ENCODE results near the gene RANBP10. TPM values are rescaled to one million over a fixed set of nuclear protein-coding genes. Genes with fewer than 3 reads are reported as not detected.
"Not testable (repeated sequence)": the region's sequence is repeated elsewhere in the genome, so short reads cannot be mapped to it uniquely, and the experiment has no call there.

RANBP10 gene
- total RNA-seq, 2 donors from 2014 or later, result 14.1 to 14.5 TPM

DNA sequence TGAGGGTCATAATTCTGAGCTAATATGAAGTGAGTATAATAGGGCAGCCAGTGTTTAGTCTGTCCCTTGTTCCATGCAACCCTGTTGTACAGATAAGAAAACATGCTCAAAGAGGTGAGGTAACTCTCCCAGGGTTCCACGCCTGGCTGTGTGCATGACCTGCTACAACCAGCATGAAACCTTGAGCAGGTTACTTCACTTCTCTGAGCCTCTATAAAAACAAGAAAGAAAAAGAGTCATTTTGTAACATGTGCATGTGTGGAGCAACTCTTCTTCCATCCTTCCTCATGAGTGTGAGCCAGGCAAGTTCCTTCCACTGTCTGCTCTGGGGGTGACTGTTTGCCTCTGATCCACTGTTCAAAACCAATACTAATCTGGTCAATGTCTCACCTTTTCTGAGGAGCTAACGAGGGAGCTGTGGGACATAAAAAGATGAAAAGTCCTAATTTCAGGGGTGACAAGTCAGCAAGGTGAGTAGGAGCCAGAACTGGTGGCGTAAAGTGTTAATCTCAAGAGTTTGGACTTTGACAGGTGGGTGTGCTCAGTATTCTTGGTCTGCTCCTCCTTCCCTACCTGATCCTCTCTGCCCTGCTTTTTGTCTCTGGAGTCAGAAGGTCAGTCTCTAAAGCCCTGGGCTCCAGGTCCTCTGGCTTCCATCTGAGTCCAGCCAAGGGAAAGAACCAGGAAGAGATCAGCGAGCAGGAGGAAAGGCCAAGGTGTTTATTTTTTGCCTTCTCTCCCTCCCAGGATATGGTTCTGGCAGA lies 108.8 kb downstream of the RANBP10 start:
- H3K4me3 ChIP-seq, result no peak overlapping the region
- no peak for ATAC-seq (ENCODE audit: insufficient number of reproducible peaks, low FRiP score, low read depth)
- no peaks in the 10 kb centered on the region for H3K9me3 ChIP-seq
- H3K27ac ChIP-seq, result no peak overlapping the region
- H3K27me3 ChIP-seq (replicated peaks; ENCODE audit: insufficient read depth), result no peaks in the 10 kb centered on the region
- TF ChIP-seq, protein P1, sequence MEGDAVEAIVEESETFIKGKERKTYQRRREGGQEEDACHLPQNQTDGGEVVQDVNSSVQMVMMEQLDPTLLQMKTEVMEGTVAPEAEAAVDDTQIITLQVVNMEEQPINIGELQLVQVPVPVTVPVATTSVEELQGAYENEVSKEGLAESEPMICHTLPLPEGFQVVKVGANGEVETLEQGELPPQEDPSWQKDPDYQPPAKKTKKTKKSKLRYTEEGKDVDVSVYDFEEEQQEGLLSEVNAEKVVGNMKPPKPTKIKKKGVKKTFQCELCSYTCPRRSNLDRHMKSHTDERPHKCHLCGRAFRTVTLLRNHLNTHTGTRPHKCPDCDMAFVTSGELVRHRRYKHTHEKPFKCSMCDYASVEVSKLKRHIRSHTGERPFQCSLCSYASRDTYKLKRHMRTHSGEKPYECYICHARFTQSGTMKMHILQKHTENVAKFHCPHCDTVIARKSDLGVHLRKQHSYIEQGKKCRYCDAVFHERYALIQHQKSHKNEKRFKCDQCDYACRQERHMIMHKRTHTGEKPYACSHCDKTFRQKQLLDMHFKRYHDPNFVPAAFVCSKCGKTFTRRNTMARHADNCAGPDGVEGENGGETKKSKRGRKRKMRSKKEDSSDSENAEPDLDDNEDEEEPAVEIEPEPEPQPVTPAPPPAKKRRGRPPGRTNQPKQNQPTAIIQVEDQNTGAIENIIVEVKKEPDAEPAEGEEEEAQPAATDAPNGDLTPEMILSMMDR (IDR thresholded peaks at IDR 0.05), result no peak
- no peak for DNase-seq (ENCODE audit: low spot score)
- no peaks in the 10 kb centered on the region for H3K4me1 ChIP-seq (ENCODE audit: control insufficient read depth in 1 of 2, low read depth in 2 of 2)
- peaks cover 5% of the 10 kb centered on the region for H3K36me3 ChIP-seq

- H3K4me1 ChIP-seq (ENCODE audit: control insufficient read depth in 1 of 2, low read depth in 2 of 2), result no peaks in the 10 kb centered on the region
- H3K9me3 ChIP-seq, result no peaks in the 10 kb centered on the region
- no peak for DNase-seq (ENCODE audit: low spot score)
- no peak overlapping the region for H3K27ac ChIP-seq
- H3K4me3 ChIP-seq, result no peak overlapping the region
- TF ChIP-seq, protein P1 (IDR thresholded peaks at IDR 0.05), result no peak
- peaks cover 5% of the 10 kb centered on the region for H3K36me3 ChIP-seq
- no peak for ATAC-seq (ENCODE audit: insufficient number of reproducible peaks, low FRiP score, low read depth)
- H3K27me3 ChIP-seq (replicated peaks; ENCODE audit: insufficient read depth), result no peaks in the 10 kb centered on the region
These were observed 111.7 kb downstream of the RANBP10 start for GRCh38 chr16:67694611-67695010.

- not testable (repeated sequence) for H3K27me3 ChIP-seq (replicated peaks; ENCODE audit: insufficient read depth); H3K4me1 ChIP-seq (ENCODE audit: control insufficient read depth in 1 of 2, low read depth in 2 of 2); DNase-seq (ENCODE audit: low spot score); H3K36me3 ChIP-seq; ATAC-seq (ENCODE audit: insufficient number of reproducible peaks, low FRiP score, low read depth); H3K9me3 ChIP-seq; H3K27ac ChIP-seq; H3K4me3 ChIP-seq
These were observed 112.7 kb downstream of the RANBP10 start for GRCh38 chr16:67693517-67694285.

DNA sequence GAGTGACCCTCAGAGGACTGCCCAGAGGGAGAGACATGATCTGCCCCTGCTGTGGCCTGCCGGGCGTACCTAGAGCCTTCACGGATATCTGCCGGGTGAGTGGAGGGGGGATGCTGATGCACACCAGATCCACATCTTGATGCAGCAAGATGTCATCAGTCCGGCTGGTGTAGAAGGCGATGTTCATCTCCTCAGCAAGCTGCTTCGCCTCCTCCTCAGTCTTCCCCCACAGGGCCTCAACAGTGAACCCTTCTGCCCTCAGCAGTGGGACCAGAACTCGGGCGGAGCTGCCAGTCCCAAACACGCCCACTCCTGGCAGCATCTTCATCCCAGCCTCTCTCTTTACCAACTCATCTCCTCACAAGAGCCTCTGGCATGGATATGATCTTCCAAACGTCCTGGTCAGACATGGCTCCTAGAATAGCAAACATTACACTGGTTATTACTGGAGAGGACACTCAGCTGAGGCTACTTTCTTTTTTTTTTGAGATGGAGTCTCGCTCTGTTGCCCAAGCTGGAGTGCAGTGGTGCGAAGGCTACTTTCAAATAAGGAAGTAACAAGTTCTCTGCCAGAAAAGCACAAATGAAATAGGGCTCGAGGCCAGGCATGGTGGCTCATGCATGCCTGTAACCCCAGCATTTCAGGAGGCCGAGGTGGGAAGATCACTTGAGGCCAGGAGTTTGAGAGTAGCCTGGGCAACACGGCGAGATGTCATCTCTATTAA lies 120.8 kb downstream of the RANBP10 start:
- DNase-seq (ENCODE audit: low spot score) (no peak), ATAC-seq (ENCODE audit: insufficient number of reproducible peaks, low FRiP score, low read depth) (no peak)
- Histone ChIP-seq H3K9me3 (no peaks in the 10 kb centered on the region), H3K36me3 (peaks cover 12% of the 10 kb centered on the region), H3K4me1 (ENCODE audit: control insufficient read depth in 1 of 2, low read depth in 2 of 2) (no peaks in the 10 kb centered on the region), H3K27me3 (replicated peaks; ENCODE audit: insufficient read depth) (no peaks in the 10 kb centered on the region), H3K4me3 (no peak overlapping the region), H3K27ac (no peak overlapping the region)
- TF ChIP-seq, protein P1 (IDR thresholded peaks at IDR 0.05), result no peak

DNA sequence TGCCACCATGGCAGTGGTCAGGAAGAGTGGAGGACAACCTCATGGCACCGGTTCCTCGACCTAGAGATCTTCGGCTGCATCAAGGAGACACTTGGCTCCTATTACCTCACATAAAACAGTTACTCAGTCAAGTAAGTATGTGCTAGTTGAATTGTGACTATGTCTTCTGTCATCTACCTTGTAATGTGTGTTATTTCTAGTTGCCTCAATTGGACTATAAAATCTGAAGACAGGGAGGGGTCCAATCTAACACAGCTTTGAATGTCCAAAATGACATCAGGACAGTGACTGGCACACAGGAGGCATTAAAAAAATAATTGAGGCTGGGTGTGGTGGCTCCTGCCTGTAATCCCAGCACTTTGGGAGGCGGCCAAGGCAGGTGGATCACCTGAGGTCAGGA lies 122.6 kb downstream of the RANBP10 start:
- DNase-seq (ENCODE audit: low spot score) (no peak), ATAC-seq (ENCODE audit: insufficient number of reproducible peaks, low FRiP score, low read depth) (no peak)
- H3K27me3 ChIP-seq (replicated peaks; ENCODE audit: insufficient read depth), result no peaks in the 10 kb centered on the region
- H3K9me3 ChIP-seq, result no peaks in the 10 kb centered on the region
- H3K4me1 ChIP-seq (ENCODE audit: control insufficient read depth in 1 of 2, low read depth in 2 of 2), result no peaks in the 10 kb centered on the region
- TF ChIP-seq, protein P1 (IDR thresholded peaks at IDR 0.05), result no peak
- no peak overlapping the region for H3K4me3 ChIP-seq
- no peak overlapping the region for H3K27ac ChIP-seq
- peaks cover 12% of the 10 kb centered on the region for H3K36me3 ChIP-seq
